C4-2B (cell line): Measurements from ENCODE around the gene GGA1.

Experiments
- H3K27ac ChIP-seq: fragments of 450-650 bp; 2 replicates; pipeline ENCODE4 v1.5.1; 2017
- ZFX ChIP-seq: fragments of 450-650 bp; IDR thresholded peaks from 2 replicates; pipeline ENCODE4 v1.6.1; 2017
- TF ChIP-seq, protein P1 (sequence below): fragments of 450-650 bp; conservative IDR thresholded peaks from 2 replicates; pipeline ENCODE4 v1.5.1; 2017; ENCODE audit warnings: mild to moderate bottlenecking

The GGA1 gene

DNA sequence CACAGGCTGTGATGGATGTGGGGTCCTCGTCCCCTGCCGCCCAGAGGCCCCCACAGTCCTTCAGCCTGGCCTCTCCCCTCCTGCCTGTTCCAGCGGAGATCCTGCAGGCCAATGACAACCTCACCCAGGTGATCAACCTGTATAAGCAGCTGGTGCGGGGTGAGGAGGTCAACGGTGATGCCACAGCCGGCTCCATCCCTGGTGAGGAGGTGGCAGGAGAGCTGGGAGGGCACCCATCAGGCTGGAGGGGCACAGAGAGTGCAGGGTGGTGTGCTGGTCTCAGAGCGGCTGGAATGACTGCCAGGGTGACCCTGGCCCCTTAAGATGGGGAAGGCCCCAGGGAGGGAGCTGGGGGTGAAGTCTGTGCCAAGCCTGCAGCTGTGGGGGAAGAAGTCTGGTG lies 16.2 kb downstream of the GGA1 start:
- H3K27ac ChIP-seq = no peak overlapping the region
- TF ChIP-seq ZFX = no peak
- TF ChIP-seq, protein P1, sequence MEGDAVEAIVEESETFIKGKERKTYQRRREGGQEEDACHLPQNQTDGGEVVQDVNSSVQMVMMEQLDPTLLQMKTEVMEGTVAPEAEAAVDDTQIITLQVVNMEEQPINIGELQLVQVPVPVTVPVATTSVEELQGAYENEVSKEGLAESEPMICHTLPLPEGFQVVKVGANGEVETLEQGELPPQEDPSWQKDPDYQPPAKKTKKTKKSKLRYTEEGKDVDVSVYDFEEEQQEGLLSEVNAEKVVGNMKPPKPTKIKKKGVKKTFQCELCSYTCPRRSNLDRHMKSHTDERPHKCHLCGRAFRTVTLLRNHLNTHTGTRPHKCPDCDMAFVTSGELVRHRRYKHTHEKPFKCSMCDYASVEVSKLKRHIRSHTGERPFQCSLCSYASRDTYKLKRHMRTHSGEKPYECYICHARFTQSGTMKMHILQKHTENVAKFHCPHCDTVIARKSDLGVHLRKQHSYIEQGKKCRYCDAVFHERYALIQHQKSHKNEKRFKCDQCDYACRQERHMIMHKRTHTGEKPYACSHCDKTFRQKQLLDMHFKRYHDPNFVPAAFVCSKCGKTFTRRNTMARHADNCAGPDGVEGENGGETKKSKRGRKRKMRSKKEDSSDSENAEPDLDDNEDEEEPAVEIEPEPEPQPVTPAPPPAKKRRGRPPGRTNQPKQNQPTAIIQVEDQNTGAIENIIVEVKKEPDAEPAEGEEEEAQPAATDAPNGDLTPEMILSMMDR = no peak

DNA sequence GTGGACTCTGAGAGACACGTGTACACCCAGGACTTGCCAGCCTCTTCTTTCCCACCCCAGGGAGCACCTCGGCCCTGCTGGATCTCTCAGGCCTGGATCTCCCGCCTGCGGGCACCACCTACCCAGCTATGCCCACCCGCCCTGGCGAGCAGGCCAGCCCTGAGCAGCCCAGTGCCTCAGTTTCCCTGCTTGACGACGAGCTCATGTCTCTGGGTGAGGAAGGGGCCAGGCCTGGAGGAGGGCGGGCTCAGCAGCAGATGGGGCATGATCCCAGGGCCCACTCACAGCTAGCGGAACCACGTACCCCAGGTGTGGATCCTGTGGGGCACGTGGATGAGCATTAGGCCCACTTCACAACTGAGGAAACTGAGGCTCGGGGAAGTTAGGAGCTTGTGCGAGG lies 17.1 kb downstream of the GGA1 start:
- no peak overlapping the region for H3K27ac ChIP-seq
- TF ChIP-seq, protein P1 = no peak
- no peak for TF ChIP-seq ZFX

DNA sequence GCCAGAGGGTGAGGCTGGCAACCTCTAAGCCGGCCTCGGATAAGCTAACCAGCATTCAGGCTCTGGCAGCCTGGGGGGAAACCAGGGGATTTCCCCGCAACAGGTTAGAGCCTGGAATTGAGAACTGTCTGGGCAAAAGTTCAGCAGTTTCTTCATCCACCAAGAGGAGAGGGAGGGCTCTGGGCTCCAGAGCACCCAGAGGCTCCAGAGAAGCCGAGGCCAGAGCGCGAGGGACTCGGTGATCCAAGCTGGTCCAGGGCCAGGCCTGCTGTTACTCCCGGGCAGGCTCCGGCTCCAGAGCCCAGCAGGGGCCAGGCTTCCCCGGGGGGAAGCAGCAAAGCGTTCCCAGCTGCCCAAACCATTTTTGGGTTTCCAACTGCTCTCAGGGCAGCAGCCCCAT lies 17.5 kb downstream of the GGA1 start:
- no peak overlapping the region for H3K27ac ChIP-seq
- TF ChIP-seq, protein P1 = no peak
- TF ChIP-seq ZFX = no peak

DNA sequence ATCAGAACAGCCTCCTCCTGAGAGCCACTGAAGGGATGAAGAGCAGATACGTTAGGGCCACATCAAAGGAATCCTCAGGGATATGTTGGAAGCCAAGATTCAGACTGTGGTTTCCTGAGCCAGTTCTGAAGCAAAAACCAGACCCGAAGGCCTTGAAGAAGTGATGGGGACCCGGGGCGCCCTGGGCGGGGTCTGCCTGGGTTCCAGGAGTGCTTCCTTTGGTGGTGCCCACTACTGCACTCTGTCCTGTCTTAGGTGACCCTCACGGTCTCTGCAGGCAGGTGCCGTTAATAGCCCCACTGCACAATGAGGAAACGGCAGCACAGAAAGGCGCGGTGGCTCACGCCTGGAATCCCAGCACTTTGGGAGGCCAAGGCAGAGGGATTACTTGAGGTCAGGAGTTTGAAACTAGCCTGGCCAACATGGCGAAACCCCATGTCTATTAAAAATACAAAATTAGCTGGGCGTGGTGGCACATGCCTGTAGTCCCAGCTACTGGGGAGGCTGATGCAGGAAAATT lies 18.0 kb downstream of the GGA1 start:
- no peak overlapping the region for H3K27ac ChIP-seq
- TF ChIP-seq, protein P1 = no peak
- no peak for TF ChIP-seq ZFX

DNA sequence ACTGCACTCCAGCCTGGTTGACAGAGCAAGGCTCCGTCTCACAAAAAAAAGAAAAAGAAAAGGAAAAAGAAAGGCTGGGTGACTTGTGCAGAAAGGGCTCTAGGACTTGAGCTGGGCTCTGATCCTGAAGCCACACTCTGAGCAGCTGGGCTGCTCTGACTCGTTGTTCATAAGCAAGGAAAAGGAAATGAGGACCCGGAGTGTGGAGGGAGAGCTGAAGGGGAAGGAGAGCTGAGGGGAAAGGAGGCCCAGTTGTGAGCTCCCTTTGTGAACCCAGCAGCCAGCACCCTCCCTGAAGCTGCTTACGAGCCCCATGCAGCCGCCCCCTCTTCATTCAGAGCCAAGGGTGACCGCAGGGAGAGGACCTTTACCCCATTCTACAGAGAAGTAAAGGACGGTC lies 18.5 kb downstream of the GGA1 start:
- TF ChIP-seq, protein P1 = no peak
- TF ChIP-seq ZFX = no peak
- H3K27ac ChIP-seq = no peak overlapping the region

DNA sequence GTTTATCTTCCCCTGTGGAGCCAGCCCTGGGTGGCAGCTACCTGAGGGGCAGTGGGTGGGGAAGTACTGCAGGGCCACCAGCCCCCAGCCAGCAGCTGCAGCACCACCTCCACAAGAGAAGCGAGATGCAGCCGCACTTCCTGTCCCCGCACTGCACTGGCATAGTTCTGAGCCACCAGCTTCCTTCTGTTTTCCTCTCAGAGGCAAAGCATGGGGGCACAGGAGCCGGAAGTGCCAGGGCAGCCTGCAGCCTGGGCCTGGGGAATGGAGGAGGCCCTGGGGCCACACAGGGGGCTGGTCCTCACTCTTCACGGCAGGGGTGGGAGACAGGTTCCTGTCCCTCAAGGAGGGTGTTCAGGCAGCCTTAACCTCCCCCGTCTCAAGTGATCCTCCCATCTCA lies 18.9 kb downstream of the GGA1 start:
- no peak for TF ChIP-seq ZFX
- TF ChIP-seq, protein P1 = no peak
- H3K27ac ChIP-seq = no peak overlapping the region

DNA sequence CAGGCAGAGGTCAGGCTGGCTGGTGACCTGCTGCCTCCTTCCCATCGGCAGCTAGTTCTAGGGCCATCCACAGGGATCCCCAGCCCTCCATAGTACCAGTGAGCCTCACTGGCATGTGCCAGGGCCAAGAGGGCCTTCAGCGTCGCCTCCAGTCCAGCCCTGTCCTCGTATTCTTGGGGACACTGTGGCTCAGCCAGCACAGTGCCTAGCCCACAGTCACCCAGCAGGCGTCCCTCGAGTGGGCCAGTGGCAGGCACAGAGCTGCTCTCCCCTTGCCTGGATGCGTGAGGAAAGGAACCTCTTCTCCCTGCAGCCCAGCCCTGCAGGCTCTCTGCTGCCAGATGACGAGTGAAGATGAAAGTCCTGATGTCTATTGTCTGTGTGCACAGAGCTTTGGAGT lies 20.2 kb downstream of the GGA1 start:
- H3K27ac ChIP-seq = no peak overlapping the region
- TF ChIP-seq, protein P1 = no peak
- no peak for TF ChIP-seq ZFX
